Mammary epithelial cell (primary cell): Measurements from ENCODE around the gene PEX1.

Experiments
- EZH2 ChIP-seq: IDR thresholded peaks from 2 replicates; pipeline ENCODE4 v1.6.1; 2012; ENCODE audit warnings: low read length, inconsistent platforms, borderline replicate concordance
- TF ChIP-seq, protein P1 (sequence below), 2 donors: IDR thresholded peaks in 1 of 2; conservative IDR thresholded peaks in 1 of 2; 2 replicates each; pipeline ENCODE4 v1.5.1; 2011 to 2012; ENCODE audit warnings: inconsistent platforms in 2 of 2, low read length in 2 of 2, mild to moderate bottlenecking in 2 of 2, control low read depth in 1 of 2, low read depth in 1 of 2; ENCODE audit not compliant: insufficient read depth in 1 of 2; ENCODE audit errors: extremely low read depth in 1 of 2

- TF ChIP-seq, protein P1, sequence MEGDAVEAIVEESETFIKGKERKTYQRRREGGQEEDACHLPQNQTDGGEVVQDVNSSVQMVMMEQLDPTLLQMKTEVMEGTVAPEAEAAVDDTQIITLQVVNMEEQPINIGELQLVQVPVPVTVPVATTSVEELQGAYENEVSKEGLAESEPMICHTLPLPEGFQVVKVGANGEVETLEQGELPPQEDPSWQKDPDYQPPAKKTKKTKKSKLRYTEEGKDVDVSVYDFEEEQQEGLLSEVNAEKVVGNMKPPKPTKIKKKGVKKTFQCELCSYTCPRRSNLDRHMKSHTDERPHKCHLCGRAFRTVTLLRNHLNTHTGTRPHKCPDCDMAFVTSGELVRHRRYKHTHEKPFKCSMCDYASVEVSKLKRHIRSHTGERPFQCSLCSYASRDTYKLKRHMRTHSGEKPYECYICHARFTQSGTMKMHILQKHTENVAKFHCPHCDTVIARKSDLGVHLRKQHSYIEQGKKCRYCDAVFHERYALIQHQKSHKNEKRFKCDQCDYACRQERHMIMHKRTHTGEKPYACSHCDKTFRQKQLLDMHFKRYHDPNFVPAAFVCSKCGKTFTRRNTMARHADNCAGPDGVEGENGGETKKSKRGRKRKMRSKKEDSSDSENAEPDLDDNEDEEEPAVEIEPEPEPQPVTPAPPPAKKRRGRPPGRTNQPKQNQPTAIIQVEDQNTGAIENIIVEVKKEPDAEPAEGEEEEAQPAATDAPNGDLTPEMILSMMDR (conservative IDR thresholded peaks at IDR 0.05 in 1 of 2, IDR thresholded peaks at IDR 0.05 in 1 of 2; ENCODE audit: extremely low read depth in 1 of 2, insufficient read depth in 1 of 2, low read depth in 1 of 2, low read length in 2 of 2) = no peak
- TF ChIP-seq EZH2 = no peak
Measured at GRCh38 chr7:92446869-92447344, 81.4 kb downstream of the PEX1 start.
